Airway epithelial cell (primary cell): ENCODE results near the gene GUCY2C. TPM values are rescaled to one million over a fixed set of nuclear protein-coding genes. Genes with fewer than 3 reads are reported as not detected.

Source experiments
- total RNA-seq: library from RNA; depleted of rRNA; stranded (reverse); fragments of >200 nt; gene quantifications from 2 replicates; pipeline ENCODE4 v1.2.3, GENCODE V29; 2015

The GUCY2C gene
- total RNA-seq = not detected in 2 replicates

DNA sequence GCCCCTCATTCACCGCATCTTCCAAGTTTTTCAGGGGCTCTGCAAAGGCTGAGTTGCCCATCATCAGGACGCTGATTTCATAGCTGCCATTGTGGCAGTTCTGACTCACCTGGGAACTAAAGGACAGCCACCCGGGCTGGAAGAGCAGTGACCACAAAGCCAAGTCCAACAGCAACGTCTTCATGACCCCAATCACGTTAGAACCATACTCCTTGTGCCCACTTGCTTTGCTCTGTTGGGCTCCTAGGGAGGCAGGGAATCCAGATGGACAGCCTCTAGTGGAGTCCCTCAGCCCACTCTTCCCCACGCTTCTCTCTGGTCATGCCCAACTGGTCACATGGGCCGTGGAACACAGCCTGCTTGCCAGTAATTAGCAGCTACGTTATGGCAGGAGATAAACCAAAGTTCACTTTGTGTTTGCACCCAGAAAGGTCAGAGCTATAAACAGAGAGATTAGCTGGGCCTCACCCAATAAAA, at the start of gene GUCY2C:
GUCY2C (minus strand) TSS at position 335 of the 477 bp plus-strand sequence; CDS start at position 184, 151 bp downstream.

GRCh38 chr12:14567351-14568162, 128.8 kb downstream of the GUCY2C start, which contains the start of gene PLBD1:
TSS of gene PLBD1 (minus strand) at chr12:14567883. CDS start at chr12:14567696, 187 bp downstream.

Other genes with a start within 250 kb of the GUCY2C start
- gene PLBD1, start 128.7 kb downstream of the GUCY2C start, total RNA-seq = 0.84 and 2.2 TPM in 2 replicates
- gene WBP11, start 106.9 kb upstream of the GUCY2C start, total RNA-seq = 17.1 and 24.7 TPM in 2 replicates
- 1.2 and 2.3 TPM in 2 replicates for gene C12orf60, start 107.1 kb upstream of the GUCY2C start, total RNA-seq
- not detected in 2 replicates for gene SMCO3, start 117.6 kb upstream of the GUCY2C start, total RNA-seq
- not detected in 2 replicates for gene ART4, start 146.9 kb upstream of the GUCY2C start, total RNA-seq
- gene MGP, start 189.3 kb upstream of the GUCY2C start, total RNA-seq = 0.14 TPM in 1 of 2 replicates, not detected in the other
- gene ERP27, start 241.9 kb upstream of the GUCY2C start, total RNA-seq = 2.8 and 5.7 TPM in 2 replicates